Jurkat, Clone E6-1 (cell line): Measurements from ENCODE around the gene NDUFB2.
"Not testable (repeated sequence)": the region's sequence is repeated elsewhere in the genome, so short reads cannot be mapped to it uniquely, and the experiment has no call there.

ENCODE experiments used
- DNase-seq: peaks from one replicate; pipeline ENCODE4 v3.0.0-alpha.2; 2011; ENCODE audit warnings: low read depth, low spot score
- H3K4me3 ChIP-seq: 2 replicates; pipeline ENCODE4 v1.5.1; 2011; ENCODE audit warnings: mild to moderate bottlenecking, low read length, control low read depth, moderate library complexity

The NDUFB2 gene

DNA sequence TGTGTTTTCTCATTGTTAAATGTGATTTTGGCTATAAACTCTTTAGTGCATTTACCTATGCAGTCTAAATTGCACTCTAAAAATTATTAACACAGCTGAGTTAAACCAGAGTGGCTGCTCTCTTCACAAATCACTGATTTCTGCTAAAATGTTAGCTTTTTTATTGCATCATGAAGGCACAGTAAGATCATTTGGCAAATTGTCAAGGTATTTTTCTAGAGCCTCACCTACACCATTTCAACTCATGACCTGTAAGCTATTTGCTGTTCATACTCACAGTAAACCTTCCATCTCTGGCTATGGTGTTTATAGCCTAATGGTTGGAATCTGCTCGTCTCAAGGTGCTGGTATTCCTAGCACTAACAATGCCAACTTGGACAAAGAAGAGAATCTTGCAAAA is 25.7 kb downstream of the NDUFB2 start:
- no peak overlapping the region for H3K4me3 ChIP-seq
- no peak for DNase-seq

DNA sequence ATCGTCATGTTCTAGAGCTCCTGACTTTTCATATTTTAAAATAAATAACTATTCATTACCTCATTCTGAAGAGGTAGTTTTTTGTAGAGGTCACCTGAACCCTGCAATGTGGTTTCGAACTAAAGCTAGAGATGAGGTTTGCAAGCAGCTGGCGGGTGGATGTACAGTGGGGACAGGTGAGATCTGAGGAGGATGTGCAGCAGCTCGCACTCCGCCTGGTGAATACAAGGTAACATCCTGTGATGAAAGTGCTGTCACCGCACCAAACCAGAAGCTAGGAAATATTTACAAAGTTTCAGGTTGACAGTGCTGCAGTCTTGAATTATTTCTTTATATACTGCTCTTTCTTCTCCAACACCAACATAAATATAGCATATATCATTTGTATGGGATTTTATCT is 26.5 kb downstream of the NDUFB2 start:
- H3K4me3 ChIP-seq, result no peak overlapping the region
- no peak for DNase-seq

DNA sequence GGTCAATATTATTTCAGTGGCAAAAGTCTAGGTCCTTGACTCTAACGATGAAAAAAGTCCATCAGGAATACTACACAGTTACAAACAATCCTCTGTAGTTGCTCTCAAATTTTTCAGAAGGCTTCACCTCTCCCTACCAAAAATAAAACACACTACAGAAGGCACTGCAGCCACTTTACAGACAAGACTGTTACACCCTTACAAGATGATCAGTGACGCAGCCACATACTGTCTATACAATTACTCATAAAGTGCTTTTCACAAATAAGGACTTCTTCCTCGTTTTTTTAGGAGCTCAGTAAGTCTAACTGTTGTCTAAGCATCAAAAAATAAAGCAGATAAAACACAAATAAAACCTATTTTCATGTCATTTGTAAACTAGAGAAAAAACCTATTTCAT is 27.1 kb downstream of the NDUFB2 start:
- H3K4me3 ChIP-seq, result no peak overlapping the region
- DNase-seq, result no peak

DNA sequence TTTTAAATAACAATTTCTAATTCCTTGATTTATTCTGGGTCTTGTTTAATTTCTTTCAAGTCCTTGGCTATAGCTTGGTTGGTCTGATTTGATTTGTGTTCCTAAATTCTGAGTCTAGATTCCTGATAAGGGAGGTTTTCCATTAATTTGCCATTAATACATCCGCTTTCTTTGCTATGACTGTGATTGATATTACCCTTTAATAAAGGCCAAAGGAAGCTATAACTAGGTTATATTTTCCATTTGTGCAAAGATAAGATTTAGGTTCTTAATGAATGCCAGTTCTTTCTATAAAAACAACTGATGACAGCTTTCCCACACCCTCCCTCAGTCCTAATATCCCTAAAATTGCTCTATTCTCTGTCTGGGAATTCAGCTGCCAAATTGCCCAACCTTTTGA is 28.2 kb downstream of the NDUFB2 start:
- DNase-seq, result no peak

DNA sequence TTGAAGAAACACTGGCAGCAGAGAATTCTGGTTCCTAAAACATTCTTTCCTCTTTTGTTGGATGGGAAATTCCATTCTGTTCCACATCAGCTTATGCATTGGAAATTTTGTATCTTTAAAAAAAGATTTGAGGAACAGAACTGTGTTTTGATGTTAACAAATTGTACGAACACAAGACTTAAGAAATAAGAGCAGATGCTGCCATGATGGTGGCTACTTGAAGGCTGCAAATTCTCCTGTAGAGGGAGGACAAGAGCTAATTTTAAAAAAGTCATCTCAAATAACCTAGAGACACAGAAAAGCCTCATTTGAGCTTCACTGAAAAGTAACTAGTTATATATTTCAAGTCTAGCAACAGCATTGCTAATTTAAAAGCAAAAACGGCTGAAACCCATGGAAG is 29.8 kb downstream of the NDUFB2 start:
- no peak overlapping the region for H3K4me3 ChIP-seq
- peak; percentile 19 for DNase-seq

More for the DNA sequence above, 28.2 kb downstream of the NDUFB2 start:
- H3K4me3 ChIP-seq, result no peak overlapping the region

DNA sequence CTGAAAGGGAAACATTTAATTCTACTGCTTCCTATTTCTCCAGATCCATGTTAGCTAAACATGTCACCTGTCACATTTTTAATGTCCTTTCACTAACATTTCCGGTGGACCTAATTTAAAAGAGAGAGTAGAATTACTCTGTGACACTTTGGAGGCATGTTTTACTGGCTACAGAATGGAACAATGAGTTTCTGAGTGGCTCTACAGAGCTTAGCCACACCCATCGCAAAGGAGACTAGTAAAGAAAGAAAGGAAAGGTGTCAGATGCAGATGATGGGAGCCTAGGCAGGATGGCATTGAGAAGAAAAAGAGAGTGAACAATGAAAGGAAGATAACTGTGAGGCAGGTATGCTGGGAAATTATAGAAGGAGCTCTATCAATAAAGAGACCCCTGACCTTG is 35.9 kb downstream of the NDUFB2 start:
- no peak overlapping the region for H3K4me3 ChIP-seq
- no peak for DNase-seq

DNA sequence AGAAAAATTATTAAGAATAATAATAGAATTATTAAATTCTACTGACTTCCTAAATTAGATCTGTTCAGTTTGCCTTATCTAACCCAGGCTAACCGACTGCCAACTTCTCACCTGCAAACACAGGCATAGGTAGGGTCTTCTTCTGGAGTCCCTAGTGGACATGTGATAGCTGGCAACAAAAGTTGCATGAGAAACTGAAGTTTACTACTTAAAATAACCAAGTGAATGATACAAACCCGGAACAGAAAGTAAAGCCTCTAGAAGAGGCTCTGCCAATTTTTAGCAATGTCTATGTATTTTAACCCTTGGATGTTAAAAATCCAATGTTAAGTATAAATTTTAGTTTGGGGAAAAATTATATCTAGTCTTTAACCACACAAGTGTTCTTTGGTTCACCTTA is 37.6 kb downstream of the NDUFB2 start:
- no peak overlapping the region for H3K4me3 ChIP-seq
- no peak for DNase-seq

DNA sequence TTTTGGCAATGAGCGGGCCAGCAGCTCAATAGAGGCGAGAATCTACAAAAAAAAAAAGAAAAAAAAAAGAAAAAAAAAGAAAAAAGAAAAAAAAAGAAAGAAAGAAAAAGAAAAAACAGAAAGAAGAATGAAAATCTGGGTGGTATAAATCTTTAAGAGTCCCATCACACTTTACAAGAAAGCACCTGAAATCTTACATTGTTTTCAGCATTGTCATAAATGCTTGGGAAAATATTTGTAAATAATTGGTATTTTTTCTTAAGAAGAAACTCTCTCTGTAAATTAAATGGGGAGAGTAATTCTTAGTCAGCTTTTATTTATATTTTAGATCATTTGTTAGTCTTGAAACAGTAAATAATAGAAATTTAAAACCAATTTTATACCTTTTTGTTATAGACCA is 38.2 kb downstream of the NDUFB2 start:
- H3K4me3 ChIP-seq, result no peak overlapping the region
- DNase-seq, result no peak

DNA sequence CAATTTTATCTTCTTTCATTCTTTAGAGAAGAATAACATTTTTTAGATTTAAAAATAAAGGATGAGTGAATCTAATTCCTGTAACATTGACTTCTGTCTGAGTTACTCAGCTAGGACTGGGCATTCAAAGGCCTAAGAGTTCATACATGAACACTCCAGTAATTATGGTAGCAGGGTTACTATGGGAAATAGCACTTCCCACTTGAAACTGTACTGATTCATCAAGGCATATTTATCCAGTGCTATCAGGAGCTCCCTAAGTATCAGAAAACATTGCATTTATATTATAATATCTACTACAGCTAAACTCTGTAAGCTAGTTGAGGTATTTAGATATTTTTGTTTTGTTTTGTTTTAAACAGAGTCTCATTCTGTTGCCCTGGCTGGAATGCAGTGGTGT is 41.8 kb downstream of the NDUFB2 start:
- no peak for DNase-seq
- no peak overlapping the region for H3K4me3 ChIP-seq

DNA sequence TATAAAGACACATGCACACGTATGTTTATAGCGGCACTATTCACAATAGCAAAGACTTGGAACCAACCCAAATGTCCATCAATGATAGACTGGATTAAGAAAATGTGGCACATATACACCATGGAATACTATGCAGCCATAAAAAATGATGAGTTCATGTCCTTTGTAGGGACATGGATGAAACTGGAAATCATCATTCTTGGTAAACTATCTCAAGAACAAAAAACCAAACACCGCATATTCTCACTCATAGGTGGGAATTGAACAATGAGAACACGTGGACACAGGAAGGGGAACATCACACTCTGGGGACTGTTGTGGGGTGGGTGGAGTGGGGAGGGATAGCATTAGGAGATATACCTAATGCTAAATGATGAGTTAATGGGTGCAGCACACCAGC is 46.7 kb downstream of the NDUFB2 start:
- not testable (repeated sequence) for H3K4me3 ChIP-seq, DNase-seq

DNA sequence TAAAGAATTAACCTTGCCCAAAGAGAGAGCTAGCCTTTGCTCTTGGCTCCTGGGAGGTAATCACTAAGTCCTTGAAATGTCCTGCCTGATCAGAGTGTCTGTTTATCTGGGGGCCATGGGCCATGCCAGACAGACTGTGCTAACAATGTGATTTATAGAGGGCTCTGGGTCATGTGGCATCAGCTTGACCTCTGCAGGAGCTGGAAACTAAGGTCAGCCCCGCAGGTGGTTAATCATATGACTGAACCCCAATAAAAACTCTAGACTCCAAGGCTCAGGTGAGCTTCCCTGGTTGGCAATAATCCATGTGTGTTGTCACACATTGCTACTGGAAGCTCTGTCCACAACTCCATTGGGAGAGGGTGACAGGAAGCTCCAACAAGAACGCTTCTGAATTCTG is 47.5 kb downstream of the NDUFB2 start:
- H3K4me3 ChIP-seq, result no peak overlapping the region
- no peak for DNase-seq

DNA sequence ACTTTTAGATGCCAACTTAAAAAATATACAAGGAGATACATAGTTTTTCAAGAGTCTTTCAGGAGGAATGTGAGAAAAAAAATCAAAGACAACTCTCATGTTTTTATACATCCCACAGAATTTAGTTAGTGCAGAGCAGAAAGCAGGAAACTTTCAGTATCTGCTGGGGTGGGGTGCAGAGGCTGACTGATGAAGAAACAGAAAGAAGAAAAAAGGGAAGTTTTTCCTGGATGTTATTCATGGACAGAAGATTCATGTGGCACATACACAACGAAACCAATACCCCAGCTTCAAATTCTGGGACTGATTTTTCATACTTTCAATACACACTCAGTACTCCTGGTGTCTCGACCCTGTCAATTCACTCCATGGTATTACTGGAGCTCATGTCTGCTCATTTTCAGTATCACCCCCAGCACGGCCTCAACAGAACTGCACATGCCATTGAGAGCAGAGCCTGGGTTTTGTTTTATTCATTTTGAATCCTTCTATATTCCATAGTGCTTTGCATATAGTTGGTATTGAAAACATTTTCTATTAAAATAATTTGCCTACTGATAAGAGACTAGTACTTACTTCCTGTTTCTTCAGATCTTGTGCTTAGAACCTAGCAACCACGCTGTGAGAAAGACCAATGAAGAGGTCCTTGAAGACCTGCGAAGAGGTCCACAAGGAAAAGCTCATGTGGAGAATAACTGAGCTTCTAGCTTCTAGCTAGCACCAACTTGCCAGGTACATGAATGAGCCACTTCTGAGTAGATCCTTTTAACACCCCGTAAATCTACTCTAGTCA is 49.0 kb downstream of the NDUFB2 start:
- no peak overlapping the region for H3K4me3 ChIP-seq
- DNase-seq, result no peak

DNA sequence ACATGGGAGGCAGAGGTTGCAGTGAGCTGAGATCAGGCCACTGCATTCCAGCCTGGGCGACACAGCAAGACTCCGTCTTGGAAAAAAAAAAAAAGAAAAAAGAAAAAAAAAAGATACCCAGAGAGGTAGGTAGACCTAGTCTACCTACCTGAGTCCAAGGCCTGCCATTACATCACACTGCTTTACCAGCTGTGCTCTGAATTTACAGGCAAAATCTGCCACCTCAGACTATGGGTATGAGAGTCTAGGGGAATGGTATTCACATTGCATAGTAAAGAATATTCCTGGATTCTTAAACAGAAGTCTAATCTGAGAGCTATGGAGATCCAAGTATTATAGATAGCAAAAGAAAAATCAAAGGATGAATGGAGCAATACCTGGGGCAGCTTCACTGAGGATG is 50.2 kb downstream of the NDUFB2 start:
- no peak for DNase-seq
- H3K4me3 ChIP-seq, result no peak overlapping the region

DNA sequence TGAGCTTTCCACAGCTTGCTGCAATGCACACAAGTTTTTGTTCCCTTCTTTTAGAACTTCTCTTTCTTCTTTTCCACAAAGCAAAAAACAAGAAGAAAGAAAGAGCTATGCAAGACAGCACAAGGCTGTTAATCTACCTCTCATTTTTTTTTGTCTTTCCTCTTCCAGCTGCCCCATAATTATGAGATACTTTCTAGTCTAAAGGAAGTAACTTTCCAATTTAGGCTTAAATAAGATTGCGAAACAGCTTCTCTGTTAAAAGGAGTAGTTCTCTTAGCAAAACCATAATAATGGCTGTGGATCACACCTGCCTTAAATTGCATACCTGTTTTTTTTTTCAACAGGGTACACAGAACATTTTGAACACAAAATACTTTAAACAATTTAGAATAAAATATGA is 56.0 kb downstream of the NDUFB2 start:
- DNase-seq, result no peak
- H3K4me3 ChIP-seq, result no peak overlapping the region

DNA sequence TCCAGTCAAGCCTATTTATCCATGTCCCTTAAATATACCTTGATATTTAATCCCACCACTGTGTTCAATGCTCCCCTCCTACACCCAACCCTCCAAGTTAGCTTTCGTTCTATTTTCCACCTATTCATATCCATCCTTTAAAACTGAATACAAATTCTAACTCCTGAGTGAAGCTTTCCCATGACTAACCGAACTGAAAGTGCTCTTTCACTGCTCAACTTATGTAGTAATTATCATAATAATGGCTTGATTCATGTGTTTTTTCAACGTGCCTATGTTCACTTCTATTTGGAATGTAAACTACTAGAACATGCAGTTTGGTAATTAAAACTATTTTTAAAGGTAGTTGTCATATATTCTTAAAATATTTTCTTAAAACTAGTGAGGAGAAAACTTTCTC is 58.0 kb downstream of the NDUFB2 start:
- H3K4me3 ChIP-seq, result no peak overlapping the region
- DNase-seq, result no peak
